ENCODE data around the gene PDE4D.

DNA sequence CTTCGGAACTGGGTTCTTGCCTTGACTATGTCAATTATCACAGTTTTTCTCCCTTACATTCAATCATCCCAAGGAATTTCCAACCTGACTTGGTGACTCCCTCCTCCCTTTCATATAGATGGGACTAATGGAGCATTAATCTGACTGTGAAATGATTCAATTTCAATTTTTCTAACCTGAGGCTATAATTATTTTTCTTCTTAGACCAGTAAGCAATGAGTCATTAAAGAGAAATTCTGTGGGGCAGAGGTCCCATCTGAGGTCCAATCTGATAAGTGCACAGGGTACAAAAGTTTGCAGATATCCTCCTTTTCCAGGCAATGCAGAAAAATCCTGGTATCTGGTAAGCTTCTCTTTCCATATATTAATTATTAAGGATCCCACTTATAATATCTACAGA lies 18.9 kb downstream of the PDE4D start:
- TF ChIP-seq, protein P1, sequence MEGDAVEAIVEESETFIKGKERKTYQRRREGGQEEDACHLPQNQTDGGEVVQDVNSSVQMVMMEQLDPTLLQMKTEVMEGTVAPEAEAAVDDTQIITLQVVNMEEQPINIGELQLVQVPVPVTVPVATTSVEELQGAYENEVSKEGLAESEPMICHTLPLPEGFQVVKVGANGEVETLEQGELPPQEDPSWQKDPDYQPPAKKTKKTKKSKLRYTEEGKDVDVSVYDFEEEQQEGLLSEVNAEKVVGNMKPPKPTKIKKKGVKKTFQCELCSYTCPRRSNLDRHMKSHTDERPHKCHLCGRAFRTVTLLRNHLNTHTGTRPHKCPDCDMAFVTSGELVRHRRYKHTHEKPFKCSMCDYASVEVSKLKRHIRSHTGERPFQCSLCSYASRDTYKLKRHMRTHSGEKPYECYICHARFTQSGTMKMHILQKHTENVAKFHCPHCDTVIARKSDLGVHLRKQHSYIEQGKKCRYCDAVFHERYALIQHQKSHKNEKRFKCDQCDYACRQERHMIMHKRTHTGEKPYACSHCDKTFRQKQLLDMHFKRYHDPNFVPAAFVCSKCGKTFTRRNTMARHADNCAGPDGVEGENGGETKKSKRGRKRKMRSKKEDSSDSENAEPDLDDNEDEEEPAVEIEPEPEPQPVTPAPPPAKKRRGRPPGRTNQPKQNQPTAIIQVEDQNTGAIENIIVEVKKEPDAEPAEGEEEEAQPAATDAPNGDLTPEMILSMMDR (IDR thresholded peaks at IDR 0.05): no peak
- TF ChIP-seq TCF7L2 (IDR thresholded peaks at IDR 0.05; ENCODE audit: low read depth, low read length) (no peak), POLR2AphosphoS5 (IDR thresholded peaks at IDR 0.05; ENCODE audit: low read depth, low read length) (no peak), SIN3A (IDR thresholded peaks at IDR 0.05; ENCODE audit: borderline replicate concordance, insufficient read depth, low read depth, low read length) (no peak)
- TF ChIP-seq, protein P2, sequence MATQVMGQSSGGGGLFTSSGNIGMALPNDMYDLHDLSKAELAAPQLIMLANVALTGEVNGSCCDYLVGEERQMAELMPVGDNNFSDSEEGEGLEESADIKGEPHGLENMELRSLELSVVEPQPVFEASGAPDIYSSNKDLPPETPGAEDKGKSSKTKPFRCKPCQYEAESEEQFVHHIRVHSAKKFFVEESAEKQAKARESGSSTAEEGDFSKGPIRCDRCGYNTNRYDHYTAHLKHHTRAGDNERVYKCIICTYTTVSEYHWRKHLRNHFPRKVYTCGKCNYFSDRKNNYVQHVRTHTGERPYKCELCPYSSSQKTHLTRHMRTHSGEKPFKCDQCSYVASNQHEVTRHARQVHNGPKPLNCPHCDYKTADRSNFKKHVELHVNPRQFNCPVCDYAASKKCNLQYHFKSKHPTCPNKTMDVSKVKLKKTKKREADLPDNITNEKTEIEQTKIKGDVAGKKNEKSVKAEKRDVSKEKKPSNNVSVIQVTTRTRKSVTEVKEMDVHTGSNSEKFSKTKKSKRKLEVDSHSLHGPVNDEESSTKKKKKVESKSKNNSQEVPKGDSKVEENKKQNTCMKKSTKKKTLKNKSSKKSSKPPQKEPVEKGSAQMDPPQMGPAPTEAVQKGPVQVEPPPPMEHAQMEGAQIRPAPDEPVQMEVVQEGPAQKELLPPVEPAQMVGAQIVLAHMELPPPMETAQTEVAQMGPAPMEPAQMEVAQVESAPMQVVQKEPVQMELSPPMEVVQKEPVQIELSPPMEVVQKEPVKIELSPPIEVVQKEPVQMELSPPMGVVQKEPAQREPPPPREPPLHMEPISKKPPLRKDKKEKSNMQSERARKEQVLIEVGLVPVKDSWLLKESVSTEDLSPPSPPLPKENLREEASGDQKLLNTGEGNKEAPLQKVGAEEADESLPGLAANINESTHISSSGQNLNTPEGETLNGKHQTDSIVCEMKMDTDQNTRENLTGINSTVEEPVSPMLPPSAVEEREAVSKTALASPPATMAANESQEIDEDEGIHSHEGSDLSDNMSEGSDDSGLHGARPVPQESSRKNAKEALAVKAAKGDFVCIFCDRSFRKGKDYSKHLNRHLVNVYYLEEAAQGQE (IDR thresholded peaks at IDR 0.05; ENCODE audit: insufficient read depth in 1 of 2, low read depth in 2 of 2, low read length in 1 of 2): no peak
